HepG2 (cell line): ENCODE data around the gene DLG3. TPM values are rescaled to one million over a fixed set of nuclear protein-coding genes. Genes with fewer than 3 reads are reported as not detected.

ENCODE experiments used
- ATAC-seq: fragments of 200-7000 bp; cut with Tn5 transposase; 3 replicates; pipeline ENCODE4 v1.9.1; 2020; ENCODE audit warnings: mild to moderate bottlenecking, moderate library complexity
- BruUV-seq: library from RNA; stranded (reverse); fragments of 400-500 nt; replicated peaks from 2 replicates; lab custom pipeline; 2021; lab: Mats Ljungman, UMichigan
- CTCF ChIA-PET: fragments of 300-600 bp; formaldehyde crosslinking; extraction: SDS; loops from one replicate; lab custom pipeline; 2021; ENCODE audit warnings: low total read pairs, inconsistent platforms, low intra/inter-chr PET ratio; lab: Yijun Ruan, JAX
- POLR2A ChIA-PET: fragments of 350-600 bp; sonication (Branson Sonifier 250); formaldehyde crosslinking; loops from one replicate; lab custom pipeline; 2020; ENCODE audit warnings: antibody characterized with exemption, inconsistent platforms; lab: Yijun Ruan, JAX
- DNase-seq: peaks from one replicate; pipeline ENCODE4 v3.0.0-alpha.2; 2015; ENCODE audit warnings: low spot score
- FAIRE-seq: peaks from 3 replicates; lab custom pipeline; 2011; peaks lifted over from hg19 to GRCh38; lab: Jason Lieb, UNC
- H2AFZ ChIP-seq: one replicate; pipeline ENCODE4 v1.6.1; 2011; ENCODE audit warnings: low read length, inconsistent platforms
- H3K27ac ChIP-seq: fragments of 300-600 bp; 3 replicates; pipeline ENCODE4 v1.8.0; 2011; ENCODE audit warnings: mixed run types, mild to moderate bottlenecking, mixed read lengths, low read length, inconsistent platforms; ENCODE audit not compliant: insufficient read depth; ENCODE audit errors: extremely low read length
- H3K27me3 ChIP-seq, 2 experiments: fragments of 200-600 bp in 1 of 2; 2 replicates in 1 of 2; 3 replicates in 1 of 2; pipeline versions ENCODE4 v1.6.0 to v1.8.0; 2011; ENCODE audit warnings: low read length in 2 of 2, mild to moderate bottlenecking in 2 of 2, moderate library complexity in 2 of 2, inconsistent platforms in 1 of 2; ENCODE audit not compliant: insufficient read depth in 2 of 2, control insufficient read depth in 1 of 2
- H3K36me3 ChIP-seq, 2 experiments: fragments of 200-600 bp in 1 of 2; replicated peaks in 1 of 2; 2 replicates in 1 of 2; 3 replicates in 1 of 2; pipeline versions ENCODE4 v1.5.1 to v1.8.0; 2011; ENCODE audit warnings: low read length in 2 of 2, inconsistent platforms in 1 of 2; ENCODE audit not compliant: insufficient read depth in 2 of 2, control insufficient read depth in 1 of 2
- H3K4me1 ChIP-seq: 2 replicates; pipeline ENCODE4 v1.5.1; 2012; ENCODE audit warnings: low read length, inconsistent platforms; ENCODE audit not compliant: insufficient read depth
- H3K4me2 ChIP-seq: 2 replicates; pipeline ENCODE4 v1.6.0; 2011; ENCODE audit warnings: low read depth, low read length, inconsistent platforms
- H3K4me3 ChIP-seq, 3 experiments: fragments of 200-600 bp in 1 of 3; sonication (generic), shearing (Covaris generic) in 1 of 3; replicated peaks in 1 of 3; 2 replicates each; pipeline ENCODE4 v1.5.1; 2011 to 2016; ENCODE audit warnings: low read length in 3 of 3, inconsistent platforms in 2 of 3, low read depth in 2 of 3, mild to moderate bottlenecking in 2 of 3, control low read depth in 1 of 3, mixed read lengths in 1 of 3; ENCODE audit not compliant: insufficient read depth in 1 of 3
- H3K79me2 ChIP-seq: one replicate; pipeline ENCODE4 v1.6.1; 2011; ENCODE audit warnings: low read length, inconsistent platforms; ENCODE audit not compliant: insufficient read depth
- H3K9ac ChIP-seq: 2 replicates; pipeline ENCODE4 v1.6.0; 2011; ENCODE audit warnings: mild to moderate bottlenecking, low read depth, low read length, inconsistent platforms; ENCODE audit not compliant: insufficient read depth
- H3K9me3 ChIP-seq: 2 replicates; pipeline ENCODE4 v1.5.1; 2012; ENCODE audit warnings: mild to moderate bottlenecking, low read length
- H4K20me1 ChIP-seq: 2 replicates; pipeline ENCODE4 v1.6.0; 2011; ENCODE audit warnings: inconsistent platforms, mild to moderate bottlenecking, low read length, moderate library complexity; ENCODE audit not compliant: insufficient read depth
- AKAP8 ChIP-seq: sonication (generic); formaldehyde crosslinking; IDR thresholded peaks from 2 replicates; pipeline ENCODE4 v1.5.1; 2020; ENCODE audit warnings: mild to moderate bottlenecking, missing genetic modification reagents
- EP300 ChIP-seq, 3 experiments: sonication (generic) in 1 of 3; formaldehyde crosslinking in 1 of 3; IDR thresholded peaks; 2 replicates each; pipeline versions ENCODE4 v1.5.1 to v1.6.1; 2011 to 2020; ENCODE audit warnings: low read depth in 2 of 3, low read length in 2 of 3, borderline replicate concordance in 1 of 3, improper control_type of control experiment in 1 of 3, mild to moderate bottlenecking in 1 of 3, missing genetic modification reagents in 1 of 3, moderate library complexity in 1 of 3
- NR2F2 ChIP-seq: IDR thresholded peaks from 2 replicates; pipeline ENCODE4 v1.6.1; 2012; ENCODE audit warnings: low read depth, inconsistent platforms, borderline replicate concordance
- RNF2 ChIP-seq: fragments of 450-650 bp; conservative IDR thresholded peaks from 2 replicates; pipeline ENCODE4 v1.6.1; 2016; ENCODE audit warnings: low read depth
- RXRA ChIP-seq: sonication (generic); formaldehyde crosslinking; IDR thresholded peaks from 2 replicates; pipeline ENCODE4 v1.5.1; 2020; ENCODE audit warnings: missing genetic modification reagents
- TSC22D2 ChIP-seq: sonication (generic); formaldehyde crosslinking; IDR thresholded peaks from 2 replicates; pipeline ENCODE4 v1.5.1; 2020; ENCODE audit warnings: missing genetic modification reagents, mild to moderate bottlenecking, borderline replicate concordance
- ZNF121 ChIP-seq: sonication (generic); formaldehyde crosslinking; IDR thresholded peaks from 2 replicates; pipeline ENCODE4 v1.5.0; 2020; ENCODE audit warnings: mild to moderate bottlenecking, missing genetic modification reagents
- ZNF138 ChIP-seq: sonication (generic); formaldehyde crosslinking; IDR thresholded peaks from 2 replicates; pipeline ENCODE4 v1.5.0; 2020; ENCODE audit warnings: mild to moderate bottlenecking, low read depth, missing genetic modification reagents
- ZNF207 ChIP-seq: fragments of 450-650 bp; IDR thresholded peaks from 2 replicates; pipeline ENCODE4 v1.6.1; 2016; ENCODE audit warnings: antibody characterized with exemption, borderline replicate concordance
- ZNF546 ChIP-seq: sonication (generic); formaldehyde crosslinking; conservative IDR thresholded peaks from 2 replicates; pipeline ENCODE4 v1.8.1; 2023; ENCODE audit warnings: mild to moderate bottlenecking, missing genetic modification reagents
- ZNF549 ChIP-seq: sonication (generic); formaldehyde crosslinking; IDR thresholded peaks from 2 replicates; pipeline ENCODE4 v1.5.0; 2020; ENCODE audit warnings: missing genetic modification reagents
- ZNF75D ChIP-seq: sonication (generic); formaldehyde crosslinking; IDR thresholded peaks from 2 replicates; pipeline ENCODE4 v1.8.1; 2023; ENCODE audit warnings: missing genetic modification reagents, mild to moderate bottlenecking, borderline replicate concordance
- ZSCAN12 ChIP-seq: sonication (generic); formaldehyde crosslinking; IDR thresholded peaks from 2 replicates; pipeline ENCODE4 v1.9.0; 2021; ENCODE audit warnings: mild to moderate bottlenecking, missing genetic modification reagents
- WGBS: methylation state at CpG from one replicate; pipeline ENCODE4 v1.1.6; 2017; ENCODE audit warnings: low lambda C conversion rate; 5-methylcytosine and 5-hydroxymethylcytosine counted together
- in situ Hi-C: cut with HindIII; loops from 2 replicates; pipeline ENCODE4 v1.10.0; 2017; ENCODE audit warnings: low pct_unique_long_range_greater_than_20kb; ENCODE audit not compliant: extremely low pct_ligation_motif_present
- intact Hi-C: fragments of 100-400 bp; cut with micrococcal nuclease; formaldehyde crosslinking; loops from one replicate; pipeline ENCODE4 v1.10.0; 2022; ENCODE audit not compliant: unreplicated experiment
- polyA plus RNA-seq, 8 experiments: library from polyadenylated mRNA; depleted of rRNA in 3 of 8; stranded (reverse) in 7 of 8; unstranded in 1 of 8; fragments of >200 nt; fragmentation: Illumina TruSeq in 4 of 8; extraction: Trizol in 4 of 8; gene quantifications; 2 replicates each; pipeline versions ENCODE4 v1.2.1 to v1.2.3, GENCODE V29; 2011 to 2016; ENCODE audit warnings: low read depth in 4 of 8, missing spikeins in 1 of 8, mixed read lengths in 1 of 8; ENCODE audit not compliant: insufficient read depth in 1 of 8
- total RNA-seq, 5 experiments: library from RNA; depleted of rRNA; stranded (reverse); fragments of >200 nt; fragmentation: Illumina TruSeq; extraction: Trizol; gene quantifications; 2 replicates each; pipeline ENCODE4 v1.2.3, GENCODE V29; 2016; ENCODE audit warnings: low read depth in 1 of 5
- TF ChIP-seq, protein P1 (sequence below): sonication (generic); formaldehyde crosslinking; IDR thresholded peaks from 2 replicates; pipeline ENCODE4 v1.8.0; 2022; ENCODE audit warnings: missing genetic modification reagents, mild to moderate bottlenecking, moderate library complexity, borderline replicate concordance
- TF ChIP-seq, protein P2 (sequence below): sonication (generic); formaldehyde crosslinking; IDR thresholded peaks from 2 replicates; pipeline ENCODE4 v1.8.0; 2022; ENCODE audit warnings: missing genetic modification reagents, mild to moderate bottlenecking, inconsistent platforms, borderline replicate concordance
- TF ChIP-seq, protein P3 (sequence below): sonication (generic); formaldehyde crosslinking; IDR thresholded peaks from 2 replicates; pipeline ENCODE4 v1.8.0; 2022; ENCODE audit warnings: mild to moderate bottlenecking, missing genetic modification reagents, moderate library complexity
- TF ChIP-seq, protein P4 (sequence below): sonication (generic); formaldehyde crosslinking; IDR thresholded peaks from 2 replicates; pipeline ENCODE4 v1.5.1; 2020; ENCODE audit warnings: mild to moderate bottlenecking, missing genetic modification reagents, borderline replicate concordance

The DLG3 gene
- total and polyA plus RNA-seq, 2 of the 13 experiments (the other 11 are each of a cell fraction or from before 2014, with no cell fraction given) = 9.9 to 19.4 TPM

DNA sequence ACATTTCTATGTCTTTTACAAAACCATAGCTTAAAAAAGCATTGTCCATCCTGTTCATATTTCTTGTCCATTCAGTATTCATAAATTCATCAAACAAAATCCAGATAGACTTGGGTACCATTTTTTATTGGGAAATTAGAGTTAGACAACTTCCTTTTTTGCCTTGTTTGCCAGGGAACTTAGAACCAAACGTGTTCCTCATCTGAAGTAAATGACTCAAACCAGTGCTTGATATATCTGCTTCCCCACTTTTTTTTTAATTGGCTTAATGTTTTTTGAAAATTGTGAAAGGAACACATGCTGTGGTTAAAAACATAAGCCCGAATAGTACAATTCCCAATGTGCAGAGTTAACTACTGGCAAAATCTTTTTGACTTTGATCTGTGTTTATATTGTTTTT, 44.2 kb downstream of the DLG3 start (continued):
- TF ChIP-seq, protein P1, sequence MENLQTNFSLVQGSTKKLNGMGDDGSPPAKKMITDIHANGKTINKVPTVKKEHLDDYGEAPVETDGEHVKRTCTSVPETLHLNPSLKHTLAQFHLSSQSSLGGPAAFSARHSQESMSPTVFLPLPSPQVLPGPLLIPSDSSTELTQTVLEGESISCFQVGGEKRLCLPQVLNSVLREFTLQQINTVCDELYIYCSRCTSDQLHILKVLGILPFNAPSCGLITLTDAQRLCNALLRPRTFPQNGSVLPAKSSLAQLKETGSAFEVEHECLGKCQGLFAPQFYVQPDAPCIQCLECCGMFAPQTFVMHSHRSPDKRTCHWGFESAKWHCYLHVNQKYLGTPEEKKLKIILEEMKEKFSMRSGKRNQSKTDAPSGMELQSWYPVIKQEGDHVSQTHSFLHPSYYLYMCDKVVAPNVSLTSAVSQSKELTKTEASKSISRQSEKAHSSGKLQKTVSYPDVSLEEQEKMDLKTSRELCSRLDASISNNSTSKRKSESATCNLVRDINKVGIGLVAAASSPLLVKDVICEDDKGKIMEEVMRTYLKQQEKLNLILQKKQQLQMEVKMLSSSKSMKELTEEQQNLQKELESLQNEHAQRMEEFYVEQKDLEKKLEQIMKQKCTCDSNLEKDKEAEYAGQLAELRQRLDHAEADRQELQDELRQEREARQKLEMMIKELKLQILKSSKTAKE (CRISPR knock-in tag) = no peak
- TF ChIP-seq ZNF138 (CRISPR knock-in tag) (no peak), RNF2 (no peak), ZSCAN12 (CRISPR knock-in tag) (no peak)

DNA sequence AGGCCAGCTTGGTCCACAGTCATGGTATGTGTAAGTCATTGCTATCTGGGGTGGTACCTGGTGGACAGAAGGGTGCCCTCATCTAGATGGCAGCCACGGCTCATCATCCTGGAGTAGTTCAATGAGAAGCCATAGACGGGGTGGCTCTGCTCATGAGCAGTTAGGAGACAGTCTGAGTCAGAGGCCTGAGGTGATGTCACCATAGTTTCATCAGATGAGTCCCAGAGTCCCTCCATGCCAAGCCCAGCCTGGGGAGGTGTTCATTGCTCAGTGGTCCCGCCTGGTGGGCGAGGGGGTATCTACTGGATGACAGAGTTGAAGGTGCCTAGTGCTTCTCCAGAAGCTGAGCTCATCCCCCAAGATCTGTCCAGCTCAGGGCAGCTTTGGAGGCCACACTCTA, 49.8 kb downstream of the DLG3 start:
- H4K20me1 ChIP-seq = no peaks in the 10 kb centered on the region
- intact Hi-C loops (no loop called here), in situ Hi-C loops (no loop called here)
- ATAC-seq (no peak), DNase-seq (no peak), FAIRE-seq (no peak)
- H3K9ac ChIP-seq = no peak overlapping the region
- H3K4me2 ChIP-seq = no peak overlapping the region
- H3K79me2 ChIP-seq = no peaks in the 10 kb centered on the region
- H3K4me1 ChIP-seq = no peaks in the 10 kb centered on the region
- no peak overlapping the region for H3K27ac ChIP-seq
- no CpG with 5 or more reads among the region's 4 CpGs for WGBS
- H3K27me3 ChIP-seq = no peaks in the 10 kb centered on the region
- POLR2A ChIA-PET = no interaction called here
- H2AFZ ChIP-seq = no peak overlapping the region
- H3K9me3 ChIP-seq = no peaks in the 10 kb centered on the region
- H3K4me3 ChIP-seq = no peak overlapping the region
- CTCF ChIA-PET = no interaction called here
- no TSS peak for BruUV-seq
- H3K36me3 ChIP-seq = peaks cover 2 to 6% of the 10 kb centered on the region in 2 experiments; a peak in 1 of 5 replicates
- TF ChIP-seq ZNF121 (no peak), EP300 (IDR thresholded peaks at IDR 0.05; ENCODE audit: low read depth in 2 of 2, low read length in 2 of 2) (no peak), EP300 (CRISPR knock-in tag; IDR thresholded peaks at IDR 0.05; ENCODE audit: borderline replicate concordance) (no peak), RXRA (CRISPR knock-in tag) (no peak), ZNF207 (no peak), TSC22D2 (CRISPR knock-in tag) (no peak), ZNF75D (CRISPR knock-in tag) (no peak), NR2F2 (no peak), ZNF546 (CRISPR knock-in tag) (no peak), ZNF549 (CRISPR knock-in tag) (no peak), AKAP8 (CRISPR knock-in tag) (no peak)
- TF ChIP-seq, protein P2, sequence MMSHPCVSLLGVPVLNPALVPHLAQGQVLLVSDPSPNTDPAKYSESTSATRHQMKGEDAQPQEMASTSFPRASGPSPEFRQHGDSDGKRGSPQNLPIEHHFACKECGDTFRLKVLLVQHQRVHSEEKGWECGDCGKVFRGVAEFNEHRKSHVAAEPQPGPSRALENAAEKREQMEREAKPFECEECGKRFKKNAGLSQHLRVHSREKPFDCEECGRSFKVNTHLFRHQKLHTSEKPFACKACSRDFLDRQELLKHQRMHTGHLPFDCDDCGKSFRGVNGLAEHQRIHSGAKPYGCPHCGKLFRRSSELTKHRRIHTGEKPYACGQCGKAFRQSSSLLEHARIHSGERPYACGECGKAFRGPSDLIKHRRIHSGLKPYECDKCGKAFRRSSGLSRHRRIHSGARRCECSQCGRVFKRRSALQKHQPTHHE (CRISPR knock-in tag) = no peak
- TF ChIP-seq, protein P3, sequence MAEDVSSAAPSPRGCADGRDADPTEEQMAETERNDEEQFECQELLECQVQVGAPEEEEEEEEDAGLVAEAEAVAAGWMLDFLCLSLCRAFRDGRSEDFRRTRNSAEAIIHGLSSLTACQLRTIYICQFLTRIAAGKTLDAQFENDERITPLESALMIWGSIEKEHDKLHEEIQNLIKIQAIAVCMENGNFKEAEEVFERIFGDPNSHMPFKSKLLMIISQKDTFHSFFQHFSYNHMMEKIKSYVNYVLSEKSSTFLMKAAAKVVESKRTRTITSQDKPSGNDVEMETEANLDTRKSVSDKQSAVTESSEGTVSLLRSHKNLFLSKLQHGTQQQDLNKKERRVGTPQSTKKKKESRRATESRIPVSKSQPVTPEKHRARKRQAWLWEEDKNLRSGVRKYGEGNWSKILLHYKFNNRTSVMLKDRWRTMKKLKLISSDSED (CRISPR knock-in tag) = no peak
- TF ChIP-seq, protein P4, sequence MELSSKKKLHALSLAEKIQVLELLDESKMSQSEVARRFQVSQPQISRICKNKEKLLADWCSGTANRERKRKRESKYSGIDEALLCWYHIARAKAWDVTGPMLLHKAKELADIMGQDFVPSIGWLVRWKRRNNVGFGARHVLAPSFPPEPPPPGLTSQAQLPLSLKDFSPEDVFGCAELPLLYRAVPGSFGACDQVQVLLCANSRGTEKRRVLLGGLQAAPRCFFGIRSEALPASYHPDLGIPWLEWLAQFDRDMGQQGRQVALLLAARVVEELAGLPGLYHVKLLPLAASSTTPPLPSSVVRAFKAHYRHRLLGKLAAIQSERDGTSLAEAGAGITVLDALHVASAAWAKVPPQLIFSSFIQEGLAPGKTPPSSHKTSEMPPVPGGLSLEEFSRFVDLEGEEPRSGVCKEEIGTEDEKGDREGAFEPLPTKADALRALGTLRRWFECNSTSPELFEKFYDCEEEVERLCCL (CRISPR knock-in tag) = no peak
